Inflammatory macrophage treated with lipopolysaccharide for 1 hour (primary cell): ENCODE results near the gene TTC16.
A peak's percentile ranks its signal among the peaks of the same experiment; 100 is the strongest.

ENCODE experiments used
- DNase-seq, 2 donors: peaks; one replicate each; pipeline ENCODE4 v3.0.0-alpha.2; 2020 to 2022

TTC16 gene

DNA sequence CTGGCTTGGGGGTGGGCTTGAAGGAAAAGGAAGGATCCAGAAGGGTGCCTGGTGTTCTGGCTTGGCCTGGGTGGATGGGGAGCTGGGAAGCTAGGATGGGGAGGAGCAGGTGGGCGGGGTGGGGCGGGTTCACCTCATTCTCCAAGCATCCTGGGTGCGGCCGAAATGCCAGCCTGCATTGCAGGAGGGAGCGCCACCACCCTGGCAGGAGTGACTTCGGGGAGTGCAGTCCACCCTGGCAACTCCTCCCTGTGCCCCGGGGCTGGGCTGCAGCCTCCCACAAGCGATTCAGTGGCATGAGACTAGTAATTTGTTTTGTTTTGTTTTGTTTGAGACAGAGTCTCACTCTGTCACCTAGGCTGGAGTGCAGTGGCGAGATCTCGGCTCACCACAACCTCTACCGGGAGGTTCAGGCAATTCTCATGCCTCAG, 5.5 kb downstream of the TTC16 start:
- DNase-seq: no peak

DNA sequence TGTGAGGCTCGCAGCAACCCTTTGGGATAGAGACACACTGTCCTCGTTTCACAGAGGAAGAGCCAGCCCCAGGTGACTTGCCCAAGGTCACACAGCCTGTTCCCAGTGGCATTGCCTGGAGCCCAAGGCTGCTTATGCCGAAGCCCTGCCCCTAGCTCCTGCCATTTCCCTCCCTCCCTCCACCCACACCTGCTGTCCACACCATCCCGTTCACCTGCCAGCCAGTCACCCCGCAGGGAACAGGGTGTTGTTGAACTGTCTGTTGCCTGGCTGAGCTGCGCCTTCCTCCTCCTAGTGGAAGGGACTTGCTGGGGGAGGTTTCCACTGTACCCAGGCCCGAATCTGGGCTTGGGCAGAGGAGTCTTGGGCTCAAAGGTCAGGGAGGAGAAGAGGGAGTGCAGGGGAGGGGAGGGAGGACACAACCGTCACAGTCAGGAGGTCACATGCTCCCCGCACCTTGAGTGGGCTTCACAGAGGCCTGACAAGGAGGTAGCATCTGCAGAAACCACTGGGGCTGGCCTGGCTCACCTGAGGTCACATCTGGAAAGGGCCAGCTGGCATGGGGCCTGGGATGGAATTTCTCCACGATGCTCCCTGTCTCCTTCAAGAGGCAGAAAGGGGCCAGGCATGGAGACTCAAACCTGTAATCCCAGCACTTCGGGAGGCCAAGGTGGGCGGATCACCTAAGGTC, 6.3 kb downstream of the TTC16 start:
- no peak for DNase-seq

DNA sequence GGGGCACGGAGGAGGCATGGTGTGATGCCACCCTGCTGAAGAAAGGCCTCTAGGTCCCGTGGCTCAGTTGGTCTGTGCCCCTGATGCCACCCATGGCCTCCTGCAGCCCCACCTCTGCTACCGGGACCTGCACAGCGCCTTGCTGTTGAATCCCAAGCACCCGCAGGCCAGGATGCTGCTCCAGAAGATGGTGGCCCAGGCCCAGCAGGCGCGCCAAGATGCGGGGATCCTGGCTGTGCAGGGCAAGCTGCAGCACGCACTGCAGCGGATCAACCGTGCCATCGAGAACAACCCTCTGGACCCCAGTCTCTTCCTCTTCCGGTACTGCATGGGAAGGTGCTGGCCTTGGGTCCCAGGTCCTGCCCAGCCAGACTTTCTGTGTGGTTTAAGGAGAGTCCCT, 7.1 kb downstream of the TTC16 start:
- no peak for DNase-seq

DNA sequence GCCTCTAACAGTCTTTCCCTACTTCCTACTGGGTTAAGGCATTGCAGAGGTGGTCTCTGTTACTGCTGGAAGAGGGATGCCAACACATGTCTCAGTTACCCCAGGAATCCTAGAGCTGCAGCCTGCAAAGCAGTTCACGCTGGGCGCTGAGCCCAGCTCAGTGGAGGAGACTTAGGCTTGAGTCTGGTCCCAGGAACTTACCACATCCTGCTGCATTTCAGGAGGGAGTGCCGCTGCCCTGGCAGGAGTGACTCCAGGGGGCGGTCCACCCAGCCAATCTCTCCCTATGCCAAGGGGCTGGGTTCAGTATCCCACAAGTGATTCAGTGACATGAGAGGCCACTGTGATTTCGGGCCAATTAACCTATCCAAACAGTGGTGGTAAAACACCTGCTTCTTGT, 7.6 kb downstream of the TTC16 start:
- no peak for DNase-seq

DNA sequence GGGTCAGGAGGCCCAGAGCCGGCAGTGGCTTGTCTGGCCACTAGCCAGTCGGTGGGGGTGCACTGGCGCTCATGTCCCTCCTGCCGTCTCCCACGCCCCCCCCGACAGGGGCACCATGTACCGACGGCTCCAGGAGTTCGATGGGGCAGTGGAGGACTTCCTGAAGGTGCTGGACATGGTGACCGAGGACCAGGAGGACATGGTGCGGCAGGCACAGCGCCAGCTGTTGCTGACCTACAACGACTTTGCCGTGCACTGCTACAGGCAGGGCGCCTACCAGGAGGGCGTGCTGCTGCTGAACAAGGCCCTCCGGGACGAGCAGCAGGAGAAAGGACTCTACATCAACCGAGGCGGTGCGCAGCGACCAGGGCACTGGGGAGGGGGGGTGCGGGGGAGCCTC, 8.1 kb downstream of the TTC16 start:
- no peak for DNase-seq

DNA sequence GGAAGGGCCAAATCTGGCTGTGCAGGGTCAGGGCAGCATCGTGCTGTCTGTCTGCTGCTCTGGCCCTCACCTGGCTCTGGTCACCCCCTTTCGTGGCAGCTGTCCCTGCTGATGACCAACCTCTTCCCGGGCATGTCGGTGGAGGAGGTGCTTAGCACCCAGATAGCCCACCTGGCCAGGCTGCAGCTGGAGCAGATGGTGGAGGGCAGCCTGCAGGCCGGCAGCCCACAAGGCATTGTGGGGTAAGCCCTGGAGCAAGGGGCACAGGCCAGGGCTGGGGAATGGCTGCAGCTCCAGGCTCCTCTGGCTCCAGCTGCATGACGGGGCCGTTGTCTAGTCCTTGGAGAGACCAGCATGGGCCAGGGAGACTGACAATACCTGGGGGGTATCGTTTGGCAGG, 11.0 kb downstream of the TTC16 start:
- no peak for DNase-seq

DNA sequence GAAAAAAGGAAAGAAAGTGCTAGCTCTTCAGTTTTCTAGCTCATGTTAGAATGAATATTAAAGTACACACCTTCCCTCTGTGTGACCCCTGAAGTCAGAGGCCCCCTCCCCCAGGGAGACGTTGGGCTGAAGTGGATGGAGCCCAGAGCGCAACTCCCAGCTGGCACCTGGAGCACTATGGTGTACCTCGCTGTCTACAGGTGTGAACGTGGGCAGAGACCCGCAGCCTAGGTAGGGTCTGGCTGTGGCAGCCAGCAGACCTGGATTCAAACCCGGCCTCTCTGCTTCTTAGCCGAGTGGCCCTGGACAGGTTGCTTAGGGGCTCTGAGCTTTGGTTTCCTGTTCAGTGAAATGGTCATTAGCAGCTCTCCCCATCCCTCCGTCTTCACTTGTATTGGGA, 12.9 kb downstream of the TTC16 start:
- no peak for DNase-seq

DNA sequence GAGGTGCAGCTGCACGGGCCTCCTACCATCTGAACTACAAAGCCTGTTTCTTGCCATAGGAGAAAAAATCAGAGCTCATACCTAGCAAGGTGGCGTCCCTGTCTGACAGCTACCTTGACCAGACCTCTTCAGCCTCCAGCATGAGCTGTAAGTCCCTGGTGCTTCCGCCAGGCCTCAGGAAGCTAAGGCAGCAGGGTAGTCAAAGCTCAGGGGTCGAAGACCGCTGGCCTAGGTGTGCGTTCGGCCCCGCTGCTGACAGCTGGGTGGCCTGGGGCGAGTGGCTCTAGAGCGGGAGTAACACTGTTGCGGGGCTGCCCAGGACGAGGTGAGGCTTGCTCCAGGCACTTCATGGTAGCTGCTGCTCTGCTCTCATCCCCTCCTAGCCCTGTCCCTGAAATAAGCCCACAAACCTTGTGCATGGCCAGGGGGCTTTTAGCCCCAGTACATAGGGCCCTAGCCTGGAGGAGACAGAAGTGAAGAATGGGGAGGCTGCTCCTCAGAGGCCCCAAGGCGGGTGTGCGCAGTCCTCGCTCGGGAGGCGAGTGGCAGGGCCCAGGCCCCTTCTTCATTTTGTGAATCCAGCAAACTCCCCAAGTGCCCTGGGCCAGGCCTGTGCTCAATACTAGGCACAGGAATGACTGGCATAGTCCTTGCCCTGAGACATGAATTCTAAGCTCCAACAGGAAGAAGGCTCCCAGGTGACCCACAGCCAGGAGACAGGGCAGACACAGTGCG, 13.8 kb downstream of the TTC16 start:
- no peak for DNase-seq

DNA sequence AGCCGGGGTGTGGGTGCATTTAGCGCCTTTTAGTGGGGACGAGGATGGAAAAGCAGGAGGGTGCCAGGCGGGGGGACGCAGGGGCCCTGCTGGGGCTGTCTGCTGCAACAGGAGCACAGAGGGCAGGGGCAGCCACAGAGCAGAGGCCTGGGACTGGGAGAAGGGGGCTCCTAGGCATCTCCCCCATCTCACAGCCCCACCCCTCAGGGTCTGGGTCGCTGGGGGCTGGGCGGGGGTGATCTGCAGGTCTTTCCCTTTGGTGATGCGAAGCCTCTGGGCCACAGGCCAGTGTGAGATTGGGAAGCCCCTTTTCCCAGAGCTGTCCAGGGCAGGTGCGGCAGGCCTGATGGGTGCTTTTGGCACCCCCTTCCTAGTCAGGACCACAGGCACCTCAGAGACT, 14.4 kb downstream of the TTC16 start:
- no peak for DNase-seq

DNA sequence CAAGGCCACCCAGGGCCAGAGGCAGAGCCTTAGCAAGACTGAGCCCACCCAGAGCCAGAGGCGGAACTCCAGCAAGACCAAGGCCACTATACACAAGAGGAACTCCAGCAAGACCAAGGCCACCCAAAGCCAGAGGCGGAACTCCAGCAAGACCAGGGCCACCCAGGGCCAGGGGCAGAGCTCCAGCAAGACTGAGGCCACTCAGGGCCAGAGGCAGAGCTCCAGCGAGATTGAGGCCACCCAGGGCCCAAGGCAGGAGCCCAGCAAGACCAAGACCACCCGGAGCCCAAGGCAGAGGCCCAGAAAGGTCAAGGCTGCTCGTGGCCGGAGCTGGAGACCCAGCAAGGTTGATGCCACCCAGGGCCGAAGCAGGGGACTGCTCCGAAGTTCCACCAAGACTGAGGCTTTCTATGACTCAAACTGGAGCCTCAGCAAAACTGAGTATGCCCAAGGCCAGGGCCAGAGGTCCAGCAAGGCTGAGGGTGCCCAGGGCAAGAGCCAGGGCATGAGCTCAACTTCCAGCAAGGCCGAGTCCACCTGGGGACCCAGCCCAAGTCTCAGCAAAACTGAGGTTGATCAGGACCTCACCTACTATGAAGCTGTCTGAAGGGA, 15.0 kb downstream of the TTC16 start:
- DNase-seq: no peak

DNA sequence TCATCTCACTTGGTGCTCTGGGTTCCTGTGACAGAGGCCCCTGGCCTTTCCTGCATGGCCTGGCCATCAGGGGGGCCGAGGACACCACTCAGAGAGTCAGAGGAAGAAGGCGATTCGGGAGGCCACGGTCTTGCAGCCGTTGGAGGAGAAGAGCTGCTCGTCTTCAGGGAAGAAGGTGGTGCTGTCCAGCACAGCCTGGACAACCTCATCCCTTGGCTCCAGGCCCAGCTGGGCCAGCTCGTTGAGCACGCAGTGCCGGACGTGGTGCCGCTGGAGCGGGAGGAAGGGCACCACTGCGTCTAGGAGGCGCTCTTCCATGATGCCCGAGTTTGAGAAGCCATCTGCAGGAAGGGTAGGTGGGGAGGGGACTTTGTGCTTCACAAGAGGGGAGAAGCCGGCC, 16.1 kb downstream of the TTC16 start:
- no peak for DNase-seq

DNA sequence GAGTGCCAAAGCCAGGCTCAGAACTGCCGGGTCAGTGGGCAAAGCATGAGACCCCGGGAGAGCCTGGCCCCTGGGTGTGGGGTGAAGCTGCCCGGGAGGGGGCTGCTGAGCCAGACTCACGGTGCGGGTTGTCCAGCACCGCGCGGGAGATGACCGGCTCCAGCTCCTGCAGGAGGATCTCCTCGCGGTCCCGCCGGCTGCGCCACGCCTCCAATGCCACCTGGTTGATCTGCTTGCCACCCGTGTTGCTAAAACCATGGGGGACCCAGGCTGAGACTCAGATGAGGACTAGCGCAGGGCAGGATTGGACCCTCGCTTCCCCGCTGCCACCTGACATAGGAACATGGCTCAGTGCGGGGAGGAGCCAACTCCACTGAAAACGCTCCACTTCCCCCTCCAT, 16.6 kb downstream of the TTC16 start:
- no peak for DNase-seq

DNA sequence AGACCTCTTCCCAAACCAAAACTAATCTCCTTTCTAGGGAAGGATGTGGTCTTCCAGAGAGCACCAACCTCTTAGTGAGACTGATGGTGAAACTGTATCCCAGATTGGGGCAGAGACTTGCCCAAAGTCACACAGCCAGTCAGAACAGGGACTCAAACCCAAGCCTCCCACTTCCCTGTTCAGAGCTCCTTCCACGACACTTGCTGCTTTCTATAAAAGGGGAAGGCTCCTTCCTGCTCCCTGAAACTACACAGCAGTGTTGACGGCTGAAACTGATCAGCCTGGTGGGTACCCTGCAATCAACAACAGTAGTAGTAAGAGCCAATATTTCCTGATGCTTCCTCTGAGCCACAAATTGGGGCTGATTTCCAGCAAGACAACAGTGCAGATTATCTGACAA, 17.7 kb downstream of the TTC16 start:
- DNase-seq: peak; percentile 16 to 38

DNA sequence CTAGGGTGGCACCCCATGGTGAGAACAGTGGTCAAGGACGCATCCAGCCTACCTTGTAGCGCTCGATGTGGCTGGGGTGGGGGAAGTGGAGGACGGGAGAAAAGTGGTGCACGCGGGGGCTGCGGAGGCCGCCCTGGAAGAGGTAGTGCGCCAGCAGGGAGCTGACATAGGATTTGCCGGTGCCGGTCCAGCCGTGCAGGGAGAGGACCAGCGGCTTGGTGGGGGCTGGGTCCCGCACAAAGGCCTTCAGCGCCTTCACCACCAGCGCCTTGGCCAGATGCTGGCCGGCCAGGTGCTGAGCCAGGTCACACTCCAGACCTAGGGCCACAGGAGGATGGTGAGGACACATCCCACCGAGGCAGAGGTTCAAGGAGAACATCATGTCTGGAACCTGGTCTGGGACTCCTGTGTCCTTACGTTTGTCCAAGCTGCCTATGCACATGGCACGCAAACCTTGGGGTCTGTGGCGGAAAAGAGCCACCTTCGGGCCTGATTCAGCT, 18.4 kb downstream of the TTC16 start:
- DNase-seq: no peak

DNA sequence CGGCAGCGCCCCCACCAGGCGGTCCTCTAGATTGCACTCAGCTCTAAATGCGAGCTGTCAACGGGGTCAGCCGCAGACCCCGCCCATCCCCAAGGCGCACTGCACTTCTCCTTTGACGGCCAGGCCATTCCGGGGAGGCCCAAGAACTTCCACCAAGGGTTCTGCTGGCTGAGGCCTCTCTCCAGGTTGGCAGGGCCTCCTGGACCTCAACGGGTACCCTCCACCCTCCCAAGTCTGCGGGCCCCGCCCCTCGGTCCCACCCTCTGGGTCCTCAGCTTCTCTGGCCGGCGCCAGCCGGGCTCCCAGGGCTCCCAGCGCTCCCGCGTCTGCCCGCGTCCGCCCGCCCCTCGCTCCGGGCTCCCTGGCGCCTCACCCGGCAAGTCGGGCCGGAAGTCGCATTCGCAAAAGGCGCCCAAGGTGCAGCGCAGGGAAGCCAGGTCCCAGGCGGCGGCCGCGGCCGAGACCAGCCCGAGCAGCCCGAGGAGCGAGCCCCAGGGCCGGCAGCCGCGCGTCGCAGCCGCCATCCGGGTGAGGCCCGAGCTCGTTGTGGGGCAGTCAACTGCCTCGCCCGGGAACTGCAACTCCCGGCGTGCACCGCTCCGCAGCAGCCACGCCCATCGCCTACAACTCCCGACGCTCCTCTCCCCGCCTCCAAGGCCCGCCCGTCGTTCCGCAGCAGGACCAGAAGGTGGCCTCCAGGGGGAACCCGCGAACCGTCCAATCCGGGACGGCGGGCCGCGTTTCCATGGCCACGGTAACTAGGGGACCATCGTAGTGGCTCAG, 19.1 kb downstream of the TTC16 start, which contains the start of gene TOR2A:
TOR2A (minus strand) TSS at position 548 of the 783 bp plus-strand sequence; CDS start at position 524, 24 bp downstream.
- DNase-seq: peak; percentile 94 to 99

DNA sequence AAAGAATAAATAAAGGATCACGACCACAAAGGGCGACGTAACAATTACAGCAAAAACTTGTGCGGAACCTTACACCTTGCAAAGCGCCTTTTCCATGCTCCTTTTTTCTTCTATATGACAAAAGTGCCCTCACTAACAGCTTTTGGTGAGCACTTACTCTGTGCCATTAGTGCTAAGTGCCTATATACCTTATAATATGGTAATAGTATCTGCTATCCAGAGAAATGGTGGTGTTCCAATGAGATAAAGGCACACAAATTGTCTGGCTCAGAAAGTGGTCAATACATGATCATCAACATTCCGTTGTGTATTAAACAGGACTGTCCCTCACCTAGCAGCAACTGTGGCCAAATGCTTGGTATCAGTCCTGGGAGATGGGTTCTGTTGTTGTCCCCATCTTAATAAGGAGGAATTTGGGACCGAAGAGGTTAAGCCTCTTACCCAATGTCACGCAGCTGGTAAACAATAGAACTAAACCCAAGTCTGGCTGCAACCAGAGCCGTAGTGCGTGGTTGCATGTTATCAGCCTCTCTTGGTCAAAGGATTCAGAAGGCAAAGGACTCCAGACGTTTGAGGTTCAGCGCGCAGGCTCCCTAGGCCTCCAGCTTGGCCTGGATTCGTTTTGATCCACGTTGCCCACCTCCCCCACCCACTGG, 19.8 kb downstream of the TTC16 start:
- DNase-seq: no peak

DNA sequence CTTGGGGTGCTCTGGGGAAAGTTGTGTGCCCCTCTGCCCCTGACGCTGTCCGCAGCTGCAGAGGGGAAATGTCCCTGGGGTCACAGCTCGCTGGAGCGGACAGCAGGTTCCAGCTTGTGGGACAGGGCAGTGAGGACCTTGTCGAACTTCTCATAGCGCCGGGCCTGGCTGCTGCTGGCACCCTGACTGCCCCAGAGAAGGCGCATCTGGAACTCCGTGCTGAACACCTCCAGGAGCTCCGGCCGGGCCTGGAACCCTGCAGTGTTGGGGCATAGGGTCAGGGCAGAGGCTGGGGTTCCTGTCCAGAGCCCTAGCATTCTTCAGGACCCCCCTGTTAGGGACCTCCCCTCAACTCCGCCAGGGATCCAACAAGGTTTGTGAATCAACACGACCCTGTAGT, 22.8 kb downstream of the TTC16 start:
- no peak for DNase-seq

DNA sequence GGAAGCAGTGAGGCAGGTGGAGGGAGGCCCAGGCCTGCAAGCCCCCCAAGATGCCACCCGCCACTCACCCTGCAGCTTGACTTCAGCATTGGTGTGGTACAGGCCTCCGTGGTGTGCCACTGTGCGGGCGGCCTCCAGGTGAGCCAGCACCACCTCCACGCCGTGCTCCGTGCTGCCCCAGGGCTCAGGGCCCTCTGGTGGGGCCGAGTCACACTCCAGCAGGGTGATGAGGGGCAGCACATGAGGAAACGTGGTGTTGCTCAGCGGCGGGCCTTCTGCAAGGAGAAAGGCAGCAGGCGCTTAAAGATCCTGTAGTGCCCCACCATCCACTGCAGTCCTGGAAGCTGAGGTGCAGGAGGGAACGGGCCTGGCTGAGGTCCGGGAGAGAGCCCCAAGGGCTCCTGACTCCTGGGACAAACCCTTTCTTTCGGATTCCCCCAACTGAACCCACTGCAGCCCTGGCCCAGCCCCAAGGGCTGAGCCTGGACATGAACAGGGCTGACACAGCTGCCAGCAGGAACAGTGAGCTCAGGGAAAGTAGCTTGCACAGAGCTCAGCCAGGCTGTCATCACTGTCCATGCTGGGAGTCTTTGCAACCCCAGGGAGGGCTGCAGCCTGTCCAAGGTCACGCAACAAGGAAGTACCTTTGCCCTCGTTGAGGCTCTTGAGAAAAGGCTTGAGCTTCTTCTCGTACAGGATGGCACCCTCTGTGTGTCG, 23.9 kb downstream of the TTC16 start:
- peak in 1 of 2 donors; percentile 33 for DNase-seq

DNA sequence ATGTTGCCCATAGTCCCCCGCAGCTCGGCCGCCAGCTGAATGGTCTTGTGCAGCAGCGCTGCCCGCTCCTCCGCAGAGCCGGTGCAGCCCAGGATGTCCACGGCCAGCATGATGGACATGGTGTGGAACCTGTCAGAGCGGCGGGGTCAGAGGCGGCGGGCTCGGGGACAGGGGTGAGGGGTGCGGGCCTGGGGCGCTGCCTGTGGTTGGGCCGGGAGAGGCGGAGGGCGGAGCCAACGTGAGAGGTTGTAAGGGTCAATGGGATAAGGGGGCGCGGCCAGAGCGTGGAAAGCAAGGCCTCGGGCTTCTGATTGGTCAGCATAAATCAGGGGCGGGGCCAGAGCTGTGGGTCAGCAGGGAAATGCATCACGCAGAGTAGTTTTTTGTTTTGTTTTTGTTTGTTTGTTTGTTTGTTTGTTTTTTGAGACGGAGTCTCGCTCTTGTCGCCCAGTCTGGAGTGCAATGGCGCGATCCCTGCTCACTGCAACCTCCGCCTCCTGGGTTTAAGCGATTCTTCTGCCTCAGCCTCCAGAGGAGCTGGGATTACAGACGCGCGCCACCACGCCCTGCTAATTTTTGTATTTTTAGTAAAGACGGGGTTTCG, 26.1 kb downstream of the TTC16 start:
- no peak for DNase-seq

DNA sequence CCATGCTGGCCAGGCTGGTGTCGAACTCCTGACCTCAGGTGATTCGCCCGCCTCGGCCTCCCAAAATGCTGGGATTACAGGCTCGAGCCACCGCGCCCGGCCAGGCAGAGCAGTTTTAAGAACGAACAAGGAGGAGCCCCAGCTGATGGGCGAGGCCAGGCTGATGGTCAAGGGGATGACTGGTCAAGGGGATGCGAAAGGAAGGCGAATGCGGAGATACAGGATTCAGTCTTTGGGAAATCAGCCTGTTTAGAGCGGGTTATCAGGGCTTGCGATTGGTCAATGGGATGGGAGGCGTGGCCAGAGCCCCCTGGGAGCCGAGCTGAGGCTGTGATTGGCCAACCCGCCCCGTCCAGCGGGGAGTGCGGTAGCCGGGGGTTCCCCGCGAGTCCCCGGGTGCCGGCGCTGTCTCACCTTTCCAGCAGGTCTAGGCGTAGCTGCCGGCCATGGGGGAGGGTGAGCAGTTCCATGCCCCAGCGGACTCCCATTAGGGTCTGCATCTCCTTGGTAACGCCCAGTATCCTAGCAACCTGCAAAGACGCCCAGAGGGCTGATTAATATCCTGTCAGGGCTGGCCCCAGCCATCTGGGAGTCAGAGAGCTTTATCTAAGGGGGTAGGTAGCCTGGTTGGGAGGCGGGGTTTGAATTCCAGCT, 26.7 kb downstream of the TTC16 start:
- DNase-seq: no peak
